Activated naive CD4-positive, alpha-beta T cell treated with anti-CD3 and anti-CD28 coated beads for 36 hours (primary cell): ENCODE measurements around the gene PNMA8B. TPM values are rescaled to one million over a fixed set of nuclear protein-coding genes. Genes with fewer than 3 reads are reported as not detected.
"Not testable (repeated sequence)": the region's sequence is repeated elsewhere in the genome, so short reads cannot be mapped to it uniquely, and the experiment has no call there.

Experiments
- CTCF ChIA-PET: fragments of 350-600 bp; sonication (Branson Sonifier 250); formaldehyde crosslinking; loops from one replicate; lab custom pipeline; 2021; ENCODE audit warnings: antibody characterized with exemption; lab: Charles Lee
- DNase-seq: peaks from one replicate; pipeline ENCODE4 v3.0.0-alpha.2; 2020
- H3K27ac Mint-ChIP-seq: one replicate; pipeline ENCODE4 v1.8.0; 2021; ENCODE audit warnings: mild to moderate bottlenecking, mixed read lengths
- H3K27me3 Mint-ChIP-seq: one replicate; pipeline ENCODE4 v1.8.0; 2021; ENCODE audit warnings: low read depth, mixed read lengths
- H3K36me3 Mint-ChIP-seq: one replicate; pipeline ENCODE4 v1.8.0; 2021; ENCODE audit warnings: low read depth, mixed read lengths
- H3K4me1 Mint-ChIP-seq: one replicate; pipeline ENCODE4 v1.8.0; 2021; ENCODE audit warnings: low read depth, mixed read lengths
- H3K4me3 Mint-ChIP-seq: one replicate; pipeline ENCODE4 v1.8.0; 2021; ENCODE audit warnings: mild to moderate bottlenecking, moderate library complexity, mixed read lengths
- H3K9me3 Mint-ChIP-seq: one replicate; pipeline ENCODE4 v1.8.0; 2021; ENCODE audit warnings: mixed read lengths
- intact Hi-C: fragments of 100-400 bp; cut with micrococcal nuclease; formaldehyde crosslinking; loops from one replicate; pipeline ENCODE4 v1.15.1; 2023
- total RNA-seq, 2 experiments: library from RNA; stranded (reverse); gene quantifications; one replicate each; pipeline ENCODE4 v1.2.3, GENCODE V29; 2021

PNMA8B gene
- total RNA-seq, 2 experiments from 2014 or later: 0.35 to 0.52 TPM

GRCh38 chr19:46508206-46508605 is 12.5 kb upstream of the PNMA8B start:
- Mint-ChIP-seq H3K4me3 (no peak overlapping the region), H3K36me3 (no peaks in the 10 kb centered on the region), H3K27ac (no peak overlapping the region), H3K9me3 (peaks cover 7% of the 10 kb centered on the region), H3K27me3 (peaks cover 2% of the 10 kb centered on the region), H3K4me1 (no peaks in the 10 kb centered on the region)
- CTCF ChIA-PET: interaction anchor here (0.6 to 1.0 kb wide), 5 partner anchors 8 to 560 kb away, joined by 3 to 5 read pairs (median 3); no protein-coding TSS in a partner anchor
- intact Hi-C loops: no loop called here
- DNase-seq: no peak

- intact Hi-C loops: no loop called here
- no peak for DNase-seq
- Mint-ChIP-seq H3K27ac (no peak overlapping the region), H3K9me3 (no peaks in the 10 kb centered on the region), H3K4me3 (no peak overlapping the region), H3K27me3 (peaks cover 6% of the 10 kb centered on the region), H3K36me3 (no peaks in the 10 kb centered on the region), H3K4me1 (peaks cover 2% of the 10 kb centered on the region)
- CTCF ChIA-PET: no interaction called here
These were observed 8.3 kb upstream of the PNMA8B start for GRCh38 chr19:46503848-46504453.

GRCh38 chr19:46502891-46503290 is 7.2 kb upstream of the PNMA8B start:
- Mint-ChIP-seq H3K27ac (no peak overlapping the region), H3K4me3 (no peak overlapping the region), H3K4me1 (peaks cover 2% of the 10 kb centered on the region), H3K36me3 (no peaks in the 10 kb centered on the region), H3K27me3 (peaks cover 6% of the 10 kb centered on the region), H3K9me3 (no peaks in the 10 kb centered on the region)
- intact Hi-C loops: no loop called here
- no peak for DNase-seq
- CTCF ChIA-PET: interaction anchor here (0.7 kb wide), 1 partner anchor 1197 kb away, joined by 3 read pairs; no protein-coding TSS in a partner anchor

- H3K27me3 Mint-ChIP-seq: peaks cover 7% of the 10 kb centered on the region
These were observed 4.0 kb upstream of the PNMA8B start for GRCh38 chr19:46499692-46500091.

GRCh38 chr19:46497773-46498172 is 2.1 kb upstream of the PNMA8B start:
- DNase-seq: no peak
- H3K9me3 Mint-ChIP-seq: no peaks in the 10 kb centered on the region
- CTCF ChIA-PET: no interaction called here
- H3K27me3 Mint-ChIP-seq: peaks cover 17% of the 10 kb centered on the region
- no peak overlapping the region for H3K4me3 Mint-ChIP-seq
- no peaks in the 10 kb centered on the region for H3K36me3 Mint-ChIP-seq
- intact Hi-C loops: no loop called here
- H3K4me1 Mint-ChIP-seq: peaks cover 17% of the 10 kb centered on the region
- no peak overlapping the region for H3K27ac Mint-ChIP-seq

More at GRCh38 chr19:46499692-46500091, 4.0 kb upstream of the PNMA8B start:
- no peak overlapping the region for H3K27ac Mint-ChIP-seq
- DNase-seq: no peak
- H3K9me3 Mint-ChIP-seq: no peaks in the 10 kb centered on the region
- CTCF ChIA-PET: no interaction called here
- no peaks in the 10 kb centered on the region for H3K36me3 Mint-ChIP-seq
- intact Hi-C loops: no loop called here
- peaks cover 6% of the 10 kb centered on the region for H3K4me1 Mint-ChIP-seq
- H3K4me3 Mint-ChIP-seq: no peak overlapping the region

- DNase-seq, intact Hi-C loops, H3K4me3 Mint-ChIP-seq, H3K36me3 Mint-ChIP-seq, H3K27ac Mint-ChIP-seq, H3K9me3 Mint-ChIP-seq: not testable (repeated sequence)
- peaks cover 20% of the 10 kb centered on the region for H3K27me3 Mint-ChIP-seq
- CTCF ChIA-PET: interaction anchor here (0.6 to 1.0 kb wide), 2 partner anchors 17 to 19 kb away, joined by 3 to 4 read pairs; no protein-coding TSS in a partner anchor
- H3K4me1 Mint-ChIP-seq: peaks cover 20% of the 10 kb centered on the region
These were observed 1.2 kb upstream of the PNMA8B start for GRCh38 chr19:46496886-46497285.

GRCh38 chr19:46496304-46496703 is 637 bp upstream of the PNMA8B start:
- Mint-ChIP-seq H3K27ac (no peak overlapping the region), H3K27me3 (peaks cover 24% of the 10 kb centered on the region), H3K9me3 (no peaks in the 10 kb centered on the region), H3K36me3 (no peaks in the 10 kb centered on the region), H3K4me1 (peaks cover 21% of the 10 kb centered on the region), H3K4me3 (no peak overlapping the region)
- intact Hi-C loops: no loop called here
- no peak for DNase-seq
- CTCF ChIA-PET: interaction anchor here (0.5 to 1.0 kb wide), 2 partner anchors 18 to 93 kb away, joined by 3 to 6 read pairs; no protein-coding TSS in a partner anchor

- Mint-ChIP-seq H3K4me1 (peaks cover 23% of the 10 kb centered on the region), H3K27ac (no peak overlapping the region), H3K4me3 (peak overlapping the region; percentile 74), H3K9me3 (no peaks in the 10 kb centered on the region), H3K36me3 (no peaks in the 10 kb centered on the region), H3K27me3 (peaks cover 31% of the 10 kb centered on the region)
- DNase-seq: no peak
- CTCF ChIA-PET: no interaction called here
- intact Hi-C loops: no loop called here
These were observed 504 bp downstream of the PNMA8B start for GRCh38 chr19:46494941-46495785.

- H3K27me3 Mint-ChIP-seq: peaks cover 38% of the 10 kb centered on the region
- H3K4me3 Mint-ChIP-seq: peak overlapping the region; percentile 74
- intact Hi-C loops: no loop called here
- DNase-seq: no peak
- H3K36me3 Mint-ChIP-seq: no peaks in the 10 kb centered on the region
- peak overlapping the region; percentile 72 for H3K27ac Mint-ChIP-seq
- H3K9me3 Mint-ChIP-seq: no peaks in the 10 kb centered on the region
- CTCF ChIA-PET: no interaction called here
- H3K4me1 Mint-ChIP-seq: peaks cover 28% of the 10 kb centered on the region
These were observed 1.3 kb downstream of the PNMA8B start for GRCh38 chr19:46494146-46494940.

- peaks cover 29% of the 10 kb centered on the region for H3K4me1 Mint-ChIP-seq
- peak; percentile 60 for DNase-seq
- peak overlapping the region; percentile 72 for H3K27ac Mint-ChIP-seq
- H3K4me3 Mint-ChIP-seq: peak overlapping the region; percentile 74
- CTCF ChIA-PET: no interaction called here
- intact Hi-C loops: no loop called here
- no peaks in the 10 kb centered on the region for H3K36me3 Mint-ChIP-seq
- peaks cover 47% of the 10 kb centered on the region for H3K27me3 Mint-ChIP-seq
- H3K9me3 Mint-ChIP-seq: no peaks in the 10 kb centered on the region
These were observed 2.2 kb downstream of the PNMA8B start for GRCh38 chr19:46493236-46494145.

GRCh38 chr19:46492841-46493235 is 2.8 kb downstream of the PNMA8B start:
- CTCF ChIA-PET: no interaction called here

More at GRCh38 chr19:46492841-46493235, 2.8 kb downstream of the PNMA8B start:
- peaks cover 51% of the 10 kb centered on the region for H3K27me3 Mint-ChIP-seq
- intact Hi-C loops: no loop called here
- peaks cover 33% of the 10 kb centered on the region for H3K4me1 Mint-ChIP-seq
- no peaks in the 10 kb centered on the region for H3K36me3 Mint-ChIP-seq
- H3K27ac Mint-ChIP-seq: peak overlapping the region; percentile 24
- no peaks in the 10 kb centered on the region for H3K9me3 Mint-ChIP-seq
- H3K4me3 Mint-ChIP-seq: peak overlapping the region; percentile 73
- peak; percentile 41 for DNase-seq
